MM.1S (cell line): ENCODE results near the gene PRG2.

ENCODE experiments used
- CTCF ChIP-seq: fragments of 300-600 bp; sonication (generic); IDR thresholded peaks from 2 replicates; pipeline ENCODE4 v1.5.1; 2016; ENCODE audit warnings: antibody characterized with exemption, low read length, mixed read lengths
- EZH2phosphoT487 ChIP-seq: fragments of 300-600 bp; sonication (generic); IDR thresholded peaks from 2 replicates; pipeline ENCODE4 v1.6.1; 2018; ENCODE audit warnings: antibody characterized with exemption, low read length

- no peak for TF ChIP-seq CTCF
- no peak for TF ChIP-seq EZH2phosphoT487
Measured at GRCh38 chr11:57341250-57341808, 49.1 kb downstream of the PRG2 start.
